Neural crest cell (in vitro differentiated cells): Measurements from ENCODE around the gene NTSR2. TPM values are rescaled to one million over a fixed set of nuclear protein-coding genes. Genes with fewer than 3 reads are reported as not detected.

Source experiments
- DNase-seq: peaks from one replicate; pipeline ENCODE4 v3.0.0; 2021; ENCODE audit warnings: low read depth, mixed read lengths, low spot score
- H3K27ac Mint-ChIP-seq: one replicate; pipeline ENCODE4 v1.8.0; 2021; ENCODE audit warnings: mild to moderate bottlenecking, mixed read lengths; ENCODE audit not compliant: unreplicated experiment
- H3K27me3 Mint-ChIP-seq: 2 replicates; pipeline ENCODE4 v1.8.0; 2021; ENCODE audit warnings: low read depth, mild to moderate bottlenecking, mixed read lengths
- H3K36me3 Mint-ChIP-seq: 2 replicates; pipeline ENCODE4 v1.8.0; 2021; ENCODE audit warnings: low read depth, mild to moderate bottlenecking, mixed read lengths
- H3K4me1 Mint-ChIP-seq: 2 replicates; pipeline ENCODE4 v1.8.0; 2021; ENCODE audit warnings: mixed read lengths
- H3K4me3 Mint-ChIP-seq: one replicate; pipeline ENCODE4 v1.8.0; 2021; ENCODE audit warnings: mild to moderate bottlenecking, mixed read lengths
- H3K9me3 Mint-ChIP-seq: 2 replicates; pipeline ENCODE4 v1.8.0; 2021; ENCODE audit warnings: mixed read lengths
- CTCF ChIP-seq: fragments of 200-600 bp; sonication (generic); conservative IDR thresholded peaks from 2 replicates; pipeline ENCODE4 v1.5.0; 2021; ENCODE audit warnings: antibody characterized with exemption, mild to moderate bottlenecking
- total RNA-seq: library from RNA; stranded (reverse); gene quantifications from 2 replicates; pipeline ENCODE4 v1.2.1, GENCODE V29; 2021

NTSR2 gene
- total RNA-seq, 1 donor from 2014 or later, result not detected

- no peak overlapping the region for H3K27ac Mint-ChIP-seq
- no peaks in the 10 kb centered on the region for H3K9me3 Mint-ChIP-seq
- TF ChIP-seq CTCF, result no peak
- H3K36me3 Mint-ChIP-seq, result no peaks in the 10 kb centered on the region
- no peak overlapping the region for H3K4me3 Mint-ChIP-seq
- H3K27me3 Mint-ChIP-seq, result peaks cover 6% of the 10 kb centered on the region
- no peaks in the 10 kb centered on the region for H3K4me1 Mint-ChIP-seq
- no peak for DNase-seq
Observed at GRCh38 chr2:11715987-11716652, 46.1 kb upstream of the NTSR2 start.

GRCh38 chr2:11713815-11714214 is 43.8 kb upstream of the NTSR2 start:
- H3K9me3 Mint-ChIP-seq, result no peaks in the 10 kb centered on the region
- no peaks in the 10 kb centered on the region for H3K27me3 Mint-ChIP-seq
- H3K36me3 Mint-ChIP-seq, result no peaks in the 10 kb centered on the region
- no peak for DNase-seq
- TF ChIP-seq CTCF, result no peak
- H3K4me3 Mint-ChIP-seq, result no peak overlapping the region
- H3K27ac Mint-ChIP-seq, result no peak overlapping the region
- no peaks in the 10 kb centered on the region for H3K4me1 Mint-ChIP-seq

- no peak overlapping the region for H3K4me3 Mint-ChIP-seq
- H3K27me3 Mint-ChIP-seq, result no peaks in the 10 kb centered on the region
- no peaks in the 10 kb centered on the region for H3K36me3 Mint-ChIP-seq
- no peak for DNase-seq
- no peaks in the 10 kb centered on the region for H3K4me1 Mint-ChIP-seq
- H3K9me3 Mint-ChIP-seq, result no peaks in the 10 kb centered on the region
- no peak overlapping the region for H3K27ac Mint-ChIP-seq
- no peak for TF ChIP-seq CTCF
Observed at GRCh38 chr2:11712866-11713265, 42.9 kb upstream of the NTSR2 start.

GRCh38 chr2:11711751-11712150 is 41.8 kb upstream of the NTSR2 start:
- Mint-ChIP-seq H3K27me3 (no peaks in the 10 kb centered on the region), H3K4me1 (no peaks in the 10 kb centered on the region), H3K36me3 (no peaks in the 10 kb centered on the region), H3K9me3 (no peaks in the 10 kb centered on the region), H3K27ac (no peak overlapping the region), H3K4me3 (no peak overlapping the region)
- no peak for DNase-seq
- TF ChIP-seq CTCF, result no peak

GRCh38 chr2:11711354-11711716 is 41.3 kb upstream of the NTSR2 start:
- no peak overlapping the region for H3K4me3 Mint-ChIP-seq
- H3K9me3 Mint-ChIP-seq, result no peaks in the 10 kb centered on the region
- H3K36me3 Mint-ChIP-seq, result no peaks in the 10 kb centered on the region
- no peak for DNase-seq
- no peaks in the 10 kb centered on the region for H3K27me3 Mint-ChIP-seq
- no peak for TF ChIP-seq CTCF
- no peaks in the 10 kb centered on the region for H3K4me1 Mint-ChIP-seq
- H3K27ac Mint-ChIP-seq, result no peak overlapping the region
